Nasal cavity respiratory epithelium epithelial cell of viscerocranial mucosa (primary cell): ENCODE data around the gene EFNA3. TPM values are rescaled to one million over a fixed set of nuclear protein-coding genes. Genes with fewer than 3 reads are reported as not detected.

ENCODE experiments used
- total RNA-seq: library from RNA; depleted of rRNA; stranded (reverse); fragments of >200 nt; gene quantifications from 2 replicates; pipeline ENCODE4 v1.2.3, GENCODE V29; 2014

EFNA3 gene
- 4.1 and 8.4 TPM in 2 replicates for total RNA-seq

DNA sequence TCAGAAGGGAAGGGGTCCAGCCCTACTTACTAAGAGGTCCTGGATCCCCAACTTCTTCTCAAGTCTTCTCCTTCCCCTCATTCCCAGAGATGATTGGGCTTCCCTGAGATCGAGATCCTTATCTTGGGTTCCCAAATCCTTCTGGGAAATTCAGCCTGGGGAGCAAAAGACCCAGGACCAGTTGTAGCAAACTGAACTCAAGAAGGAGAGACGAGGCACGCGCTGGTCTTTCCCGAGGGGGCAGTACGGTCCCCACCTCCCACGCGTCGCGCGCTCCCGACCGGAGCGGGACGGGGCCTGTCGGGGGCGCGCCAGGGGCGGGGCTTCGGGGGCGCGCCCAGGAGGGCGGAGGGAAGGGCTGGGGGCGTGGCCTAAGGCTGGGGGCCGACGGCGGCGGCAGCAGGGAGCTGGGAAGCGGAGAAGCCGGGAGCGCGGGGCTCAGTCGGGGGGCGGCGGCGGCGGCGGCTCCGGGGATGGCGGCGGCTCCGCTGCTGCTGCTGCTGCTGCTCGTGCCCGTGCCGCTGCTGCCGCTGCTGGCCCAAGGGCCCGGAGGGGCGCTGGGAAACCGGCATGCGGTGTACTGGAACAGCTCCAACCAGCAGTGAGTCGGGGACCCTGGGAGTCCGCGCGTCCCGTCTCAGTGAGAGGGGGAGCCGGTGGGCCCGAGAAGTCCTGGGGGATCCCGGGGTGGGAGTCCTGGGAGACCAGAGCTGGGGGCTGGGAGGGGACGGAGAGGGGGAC, at the start of gene EFNA3:
EFNA3 (plus strand) TSS at position 369 of the 741 bp plus-strand sequence; CDS start at position 474, 105 bp downstream.

DNA sequence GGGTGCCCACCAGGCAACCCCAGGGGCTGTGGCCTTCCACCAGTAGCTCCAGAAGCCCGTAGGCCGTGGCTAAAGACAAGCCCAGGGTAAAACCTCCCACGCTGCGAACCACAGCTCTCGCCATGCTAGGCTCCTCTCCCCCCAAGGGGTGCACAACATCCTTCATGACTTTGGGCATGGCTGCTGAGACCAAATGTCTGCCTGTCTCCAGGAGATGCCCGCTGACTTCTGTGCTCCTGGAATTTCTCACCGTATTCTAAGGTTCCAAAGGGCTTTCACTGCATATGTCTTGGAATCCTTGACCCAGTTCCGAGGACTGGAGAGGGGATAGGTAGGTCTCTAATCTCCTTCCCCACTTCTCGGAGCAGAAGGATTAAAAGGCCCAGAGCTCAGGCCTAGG, 45.1 kb upstream of the EFNA3 start, which contains the start of the genes DCST1 and DCST2:
DCST1 (plus strand) TSS at position 301 of the 400 bp plus-strand sequence. CDS start 213 bp downstream, outside the sequence.
DCST2 (minus strand) TSS at position 258 of the 400 bp plus-strand sequence; CDS start at position 178, 80 bp downstream.

GRCh38 chr1:155050560-155051341, 27.9 kb upstream of the EFNA3 start, which contains the start of gene ADAM15:
Gene ADAM15 (plus strand): TSS chr1:155051316. CDS start chr1:155051387, 71 bp downstream.

DNA sequence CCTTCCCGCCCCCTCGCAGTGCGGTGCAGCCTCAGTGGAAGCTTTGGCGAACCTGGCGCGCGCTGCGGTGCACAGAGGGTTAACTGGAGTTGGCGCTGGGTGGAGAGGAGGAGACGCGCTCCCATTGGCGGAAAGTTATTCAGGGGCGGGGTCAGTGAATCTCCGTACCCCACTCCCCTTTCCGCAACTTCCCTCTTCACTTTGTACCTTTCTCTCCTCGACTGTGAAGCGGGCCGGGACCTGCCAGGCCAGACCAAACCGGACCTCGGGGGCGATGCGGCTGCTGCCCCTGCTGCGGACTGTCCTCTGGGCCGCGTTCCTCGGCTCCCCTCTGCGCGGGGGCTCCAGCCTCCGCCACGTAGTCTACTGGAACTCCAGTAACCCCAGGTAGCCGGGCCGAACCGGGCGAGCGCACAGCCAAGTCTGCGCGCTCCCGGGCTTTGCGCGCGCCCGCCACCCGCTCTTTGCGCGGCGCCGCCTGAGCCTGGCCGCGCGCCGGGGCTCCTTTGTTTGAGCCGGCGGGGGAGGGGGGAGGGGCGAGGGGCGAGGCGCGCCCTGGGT, 15.0 kb upstream of the EFNA3 start, which contains the start of gene EFNA4:
EFNA4 (plus strand) TSS at position 191 of the 561 bp plus-strand sequence; CDS start at position 275, 84 bp downstream.

DNA sequence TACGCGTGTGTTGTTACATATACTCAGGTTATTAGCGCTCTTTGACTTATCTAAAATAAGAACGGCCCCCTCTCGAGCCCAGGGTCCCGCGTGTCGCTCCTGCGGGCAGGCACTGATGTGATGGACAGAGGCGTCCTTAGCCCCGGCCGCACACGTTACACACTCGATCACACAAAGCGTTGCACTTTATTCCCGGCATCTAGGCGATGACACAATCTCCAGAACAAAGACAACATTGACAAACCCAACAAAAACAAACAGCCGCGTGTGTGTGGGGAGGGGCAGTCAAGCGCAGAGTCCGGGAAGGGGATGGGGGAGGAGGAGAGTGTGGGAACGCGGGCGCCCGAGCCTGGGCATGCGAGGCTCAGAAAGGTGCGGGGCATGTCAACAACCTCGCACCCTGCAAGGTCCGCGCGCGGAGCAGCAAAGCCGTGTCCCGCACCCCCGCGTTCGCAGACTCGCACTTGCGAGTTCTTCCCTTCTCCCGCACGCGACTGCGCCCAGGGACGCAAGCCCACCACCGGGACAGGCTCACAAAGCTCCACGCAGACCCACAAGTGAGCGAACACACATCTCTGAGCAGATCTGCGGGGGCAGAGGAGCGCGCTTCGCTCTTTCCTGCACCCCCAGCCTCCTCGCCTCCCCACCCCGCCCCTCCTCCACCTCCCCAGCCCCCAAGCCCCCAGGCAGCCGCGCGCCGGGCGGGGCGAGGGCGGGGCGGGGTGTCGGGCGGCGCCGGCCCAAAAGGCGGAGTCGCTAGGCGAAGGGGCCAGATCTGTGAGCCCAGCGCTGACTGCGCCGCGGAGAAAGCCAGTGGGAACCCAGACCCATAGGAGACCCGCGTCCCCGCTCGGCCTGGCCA, 48.7 kb downstream of the EFNA3 start, which contains the start of gene EFNA1:
EFNA1 (plus strand) TSS at position 772 of the 862 bp plus-strand sequence. CDS start 102 bp downstream, outside the sequence.

GRCh38 chr1:155135415-155136028, 56.9 kb downstream of the EFNA3 start, which contains the start of gene SLC50A1:
Gene SLC50A1 (plus strand): TSS chr1:155135852. CDS start chr1:155135912, 60 bp downstream.

Other genes starting within 250 kb of the EFNA3 start
- not detected in 2 replicates for gene KCNN3, start 208.6 kb upstream of the EFNA3 start, total RNA-seq
- gene PMVK, start 142.1 kb upstream of the EFNA3 start, total RNA-seq = 14.7 and 14.8 TPM in 2 replicates
- 22.6 and 72.8 TPM in 2 replicates for gene PBXIP1, start 122.7 kb upstream of the EFNA3 start, total RNA-seq
- 11.6 and 15.4 TPM in 2 replicates for gene PYGO2, start 117.1 kb upstream of the EFNA3 start, total RNA-seq
- gene SHC1, start 108.1 kb upstream of the EFNA3 start, total RNA-seq = 216 and 401 TPM in 2 replicates
- 27.0 and 58.1 TPM in 2 replicates for gene CKS1B, start 104.2 kb upstream of the EFNA3 start, total RNA-seq
- 49.9 and 57.1 TPM in 2 replicates for gene FLAD1, start 95.5 kb upstream of the EFNA3 start, total RNA-seq
- 1.00 TPM in 1 of 2 replicates, not detected in the other for gene LENEP, start 85.3 kb upstream of the EFNA3 start, total RNA-seq
- gene ZBTB7B, start 76.0 kb upstream of the EFNA3 start, total RNA-seq = 57.8 and 70.3 TPM in 2 replicates
- gene DCST2, start 45.1 kb upstream of the EFNA3 start, total RNA-seq = 0.34 and 0.36 TPM in 2 replicates
- gene DCST1, start 45.0 kb upstream of the EFNA3 start, total RNA-seq = not detected in 2 replicates
- gene ADAM15, start 27.5 kb upstream of the EFNA3 start, total RNA-seq = 178 and 228 TPM in 2 replicates
- 5.5 and 8.8 TPM in 2 replicates for gene EFNA4, start 15.1 kb upstream of the EFNA3 start, total RNA-seq
- gene EFNA1, start 49.0 kb downstream of the EFNA3 start, total RNA-seq = 17.4 and 73.1 TPM in 2 replicates
- gene SLC50A1, start 57.0 kb downstream of the EFNA3 start, total RNA-seq = 46.0 and 177 TPM in 2 replicates
- gene DPM3, start 61.7 kb downstream of the EFNA3 start, total RNA-seq = 8.5 and 22.2 TPM in 2 replicates
- gene KRTCAP2, start 94.5 kb downstream of the EFNA3 start, total RNA-seq = 92.3 and 125 TPM in 2 replicates
- 0.34 and 1.3 TPM in 2 replicates for gene TRIM46, start 95.0 kb downstream of the EFNA3 start, total RNA-seq
- gene THBS3, start 129.1 kb downstream of the EFNA3 start, total RNA-seq = 11.3 and 19.6 TPM in 2 replicates
- gene MTX1, start 129.9 kb downstream of the EFNA3 start, total RNA-seq = 25.9 and 49.2 TPM in 2 replicates
- gene ENTREP3, start 176.6 kb downstream of the EFNA3 start, total RNA-seq = 4.4 and 9.6 TPM in 2 replicates
- 38.3 and 47.0 TPM in 2 replicates for gene SCAMP3, start 183.5 kb downstream of the EFNA3 start, total RNA-seq
- gene CLK2, start 194.7 kb downstream of the EFNA3 start, total RNA-seq = 19.5 and 28.3 TPM in 2 replicates
- 0.68 and 1.1 TPM in 2 replicates for gene HCN3, start 198.6 kb downstream of the EFNA3 start, total RNA-seq
- under 0.01 TPM in 1 of 2 replicates, not detected in the other for gene PKLR, start 222.6 kb downstream of the EFNA3 start, total RNA-seq
- gene FDPS, start 230.0 kb downstream of the EFNA3 start, total RNA-seq = 134 and 144 TPM in 2 replicates
- 20.6 and 20.8 TPM in 2 replicates for gene RUSC1, start 242.1 kb downstream of the EFNA3 start, total RNA-seq